Astrocyte (in vitro differentiated cells and primary cell): ENCODE data around the gene PLA2R1.

Experiments used
- CTCF ChIP-seq: IDR thresholded peaks from 2 replicates; pipeline ENCODE4 v1.5.1; 2011; ENCODE audit warnings: low read depth, mild to moderate bottlenecking, inconsistent platforms, low read length, moderate library complexity; ENCODE audit not compliant: insufficient read depth
- EZH2 ChIP-seq: IDR thresholded peaks from 2 replicates; pipeline ENCODE4 v1.6.1; 2012; ENCODE audit warnings: mild to moderate bottlenecking, low read length, inconsistent platforms; ENCODE audit not compliant: insufficient read depth

GRCh38 chr2:159988412-159988970 is 73.9 kb downstream of the PLA2R1 start:
- TF ChIP-seq CTCF (no peak), EZH2 (no peak)
